HG03575 (cell line): ENCODE measurements around the gene KCNQ5.

Experiments used
- ATAC-seq: cut with Tn5 transposase; IDR thresholded peaks from one replicate; pipeline ENCODE4 v1.9.1; 2021; ENCODE audit not compliant: unreplicated experiment, insufficient number of reproducible peaks, low FRiP score; ENCODE audit errors: extremely low read depth

KCNQ5 gene

DNA sequence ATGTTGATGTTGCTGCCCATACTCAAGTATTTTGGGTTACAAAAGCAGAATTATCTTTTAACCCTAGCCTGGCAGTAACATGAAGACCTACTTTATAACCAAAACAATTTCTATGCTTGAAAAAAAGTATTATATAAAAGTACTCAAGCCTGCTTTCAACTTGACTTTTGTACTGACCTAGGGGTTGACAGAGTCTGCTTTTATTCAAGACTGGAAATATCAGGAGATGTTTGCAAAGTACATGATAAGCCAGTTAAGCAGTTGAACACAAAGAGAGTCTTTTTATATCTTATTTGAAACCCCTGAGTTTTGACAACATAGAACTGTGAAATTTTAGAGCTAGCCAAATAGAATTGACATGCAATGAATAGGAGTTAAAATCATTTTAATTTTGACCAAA, 159.8 kb downstream of the KCNQ5 start:
- no peak for ATAC-seq

GRCh38 chr6:72783035-72783434, 161.2 kb downstream of the KCNQ5 start:
- ATAC-seq = no peak

DNA sequence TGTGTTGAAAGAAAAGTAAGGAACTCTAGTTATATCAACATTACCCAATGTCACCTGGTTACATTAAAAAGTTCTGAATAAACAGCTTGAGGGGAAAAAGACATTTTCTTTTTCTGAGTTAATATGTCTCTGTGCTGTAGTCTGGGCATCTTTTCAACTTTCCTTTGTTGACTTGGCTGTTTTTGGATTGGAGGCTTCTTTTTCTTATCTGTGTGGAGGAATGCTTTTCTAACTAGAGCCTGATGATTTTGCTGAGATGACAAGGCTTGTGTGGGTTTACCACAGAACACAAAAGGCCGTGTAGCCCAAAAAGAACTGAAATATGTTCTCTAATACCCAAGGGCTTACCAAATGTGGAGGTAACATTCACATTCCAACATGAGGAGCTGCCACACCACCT, 161.8 kb downstream of the KCNQ5 start:
- ATAC-seq = no peak

DNA sequence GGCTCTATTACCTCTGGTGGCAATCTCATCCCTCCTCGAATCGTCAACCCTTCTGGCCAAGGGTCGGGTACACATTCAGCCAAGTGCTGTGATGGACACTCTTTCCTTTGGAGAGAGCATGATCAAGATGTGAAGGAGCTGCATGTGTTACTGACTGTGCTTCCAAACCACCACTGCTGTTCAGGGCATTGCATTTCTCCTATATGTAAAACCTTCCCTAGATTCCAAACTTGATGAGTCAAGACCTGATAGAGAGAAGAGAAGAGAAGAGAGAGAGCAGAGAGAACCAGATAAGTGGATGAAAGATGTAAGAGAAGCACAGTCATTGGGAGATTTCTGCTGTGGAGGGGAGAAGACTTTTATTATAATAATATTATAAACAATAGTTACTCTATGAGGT, 162.2 kb downstream of the KCNQ5 start:
- no peak for ATAC-seq

GRCh38 chr6:72784581-72784980, 162.7 kb downstream of the KCNQ5 start:
- no peak for ATAC-seq

- no peak for ATAC-seq
These were observed 165.6 kb downstream of the KCNQ5 start for GRCh38 chr6:72787391-72788031.

DNA sequence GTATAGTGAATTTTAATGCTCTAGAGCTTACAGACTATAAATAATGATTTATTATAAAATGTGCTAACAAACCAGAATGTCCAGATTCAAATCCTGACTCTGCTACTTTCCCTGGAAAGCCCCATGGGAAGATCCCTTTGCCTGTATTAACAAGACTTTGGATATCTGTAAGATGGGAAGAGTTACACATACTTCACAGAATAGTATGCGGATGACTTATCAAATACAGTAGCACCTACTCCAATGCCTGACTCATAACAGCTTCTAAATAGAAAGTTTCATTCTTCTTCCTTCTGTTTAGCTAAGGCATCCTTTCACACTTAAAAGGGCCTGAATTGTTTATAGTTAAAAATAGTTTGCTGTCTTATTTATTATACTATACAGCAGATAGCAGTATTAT, 166.3 kb downstream of the KCNQ5 start:
- ATAC-seq = no peak

- ATAC-seq = no peak
These were observed 167.3 kb downstream of the KCNQ5 start for GRCh38 chr6:72789145-72789544.

- ATAC-seq = no peak
These were observed 170.8 kb downstream of the KCNQ5 start for GRCh38 chr6:72792692-72793091.

DNA sequence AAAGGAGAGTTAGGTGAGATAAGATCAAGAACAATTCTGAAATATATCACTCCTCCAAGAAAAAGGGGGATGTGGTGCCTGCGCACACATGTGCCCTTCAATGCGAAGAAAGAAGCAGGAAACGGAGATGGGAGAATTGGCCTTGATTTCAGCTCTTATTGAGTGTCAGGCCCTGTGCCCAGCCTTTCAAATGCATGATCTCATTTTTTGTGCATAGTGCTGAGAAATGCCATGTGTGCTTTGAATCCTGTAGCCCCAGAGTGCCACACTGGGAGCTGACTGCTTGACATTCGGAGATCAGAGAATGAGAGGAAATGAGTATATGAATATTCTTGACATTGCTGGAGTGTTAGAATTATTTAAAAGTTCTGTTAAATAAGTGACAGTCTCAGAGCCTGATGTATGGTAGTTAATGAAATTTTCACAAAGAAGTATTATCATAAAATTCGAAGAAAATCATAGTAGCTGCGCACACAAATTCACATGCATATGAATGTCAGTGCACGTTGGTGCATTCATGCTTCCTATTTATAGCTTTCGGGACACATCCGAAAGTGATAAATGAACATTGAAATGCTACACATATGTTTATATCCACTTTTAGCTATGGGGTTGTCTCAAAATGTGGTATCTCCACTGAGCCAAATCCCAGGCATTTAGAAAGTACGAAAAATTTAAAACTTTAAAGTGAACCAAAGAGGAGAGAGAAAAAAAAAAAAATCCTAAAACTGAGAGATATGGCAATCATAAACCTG, 172.0 kb downstream of the KCNQ5 start:
- no peak for ATAC-seq

GRCh38 chr6:72798196-72798595, 176.3 kb downstream of the KCNQ5 start:
- no peak for ATAC-seq

DNA sequence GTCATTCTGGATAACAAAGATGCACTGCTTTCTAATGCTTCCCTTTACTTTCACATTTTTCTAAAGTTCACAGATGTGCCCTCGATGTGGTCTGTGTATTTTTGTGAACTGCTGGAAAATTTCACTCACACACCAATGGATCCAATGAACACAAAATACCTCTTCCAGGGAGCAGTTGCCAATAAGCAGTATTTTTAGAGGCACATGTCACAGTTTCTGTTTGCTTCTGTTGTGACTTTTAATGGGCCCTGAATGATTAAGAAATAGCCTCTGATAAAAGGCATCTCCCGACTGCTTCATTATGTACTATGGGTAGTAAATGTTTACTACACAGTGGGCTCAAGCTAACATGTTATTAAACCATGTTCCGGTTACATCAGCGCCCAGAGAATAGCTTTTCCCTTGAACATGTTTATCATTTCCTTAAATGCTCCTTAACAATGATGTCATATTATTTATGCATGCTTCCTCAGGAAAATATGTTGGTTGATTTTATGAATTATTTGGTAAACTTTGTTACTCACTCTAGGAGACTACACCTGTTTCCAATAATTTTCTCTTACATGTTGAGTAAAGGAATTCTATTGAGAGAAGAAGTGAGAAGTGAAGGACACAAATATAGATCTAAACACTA, 188.0 kb downstream of the KCNQ5 start:
- ATAC-seq = no peak

GRCh38 chr6:72810571-72811280, 188.9 kb downstream of the KCNQ5 start:
- no peak for ATAC-seq

DNA sequence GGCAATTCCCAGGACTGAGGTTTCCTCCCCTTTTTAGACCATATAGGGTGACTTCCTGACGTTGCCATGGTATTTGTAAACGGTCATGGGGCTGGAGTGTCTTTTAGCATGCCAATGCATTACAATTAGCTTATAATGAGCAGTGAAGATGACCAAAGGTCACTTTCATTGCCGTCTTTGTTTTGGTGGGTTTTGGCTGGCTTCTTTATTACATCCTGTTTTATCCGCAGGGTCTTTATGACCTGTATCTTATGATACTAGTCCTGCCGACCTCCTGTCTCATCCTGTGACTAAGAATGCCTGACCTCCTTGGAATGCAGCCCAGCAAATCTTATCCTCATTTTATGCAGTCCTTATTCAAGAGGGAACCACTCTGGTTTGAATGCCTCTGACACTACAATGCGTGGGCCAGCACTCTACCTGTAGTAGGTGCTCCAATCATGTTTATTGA, 190.1 kb downstream of the KCNQ5 start:
- ATAC-seq = no peak

- ATAC-seq = no peak
These were observed 192.1 kb downstream of the KCNQ5 start for GRCh38 chr6:72813807-72814596.

GRCh38 chr6:72816022-72816421, 194.2 kb downstream of the KCNQ5 start:
- no peak for ATAC-seq

DNA sequence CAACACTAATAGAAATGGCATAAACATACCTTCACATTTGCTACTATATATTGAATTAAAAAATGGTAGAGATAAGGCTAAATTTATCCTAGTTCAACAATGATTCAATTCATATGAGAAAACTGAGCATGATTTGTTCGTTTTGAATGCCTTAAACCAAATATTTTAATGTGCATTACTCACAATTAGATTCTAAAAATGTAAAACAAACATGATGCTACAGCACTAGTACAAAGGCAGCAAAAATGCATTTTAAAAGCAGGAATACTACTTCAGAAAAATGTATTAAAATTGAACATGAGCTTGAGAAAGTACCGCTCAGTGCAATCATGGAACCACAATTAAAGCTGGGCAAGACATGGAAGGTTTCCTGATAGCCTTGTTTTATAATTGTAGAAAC, 195.3 kb downstream of the KCNQ5 start:
- ATAC-seq = no peak

DNA sequence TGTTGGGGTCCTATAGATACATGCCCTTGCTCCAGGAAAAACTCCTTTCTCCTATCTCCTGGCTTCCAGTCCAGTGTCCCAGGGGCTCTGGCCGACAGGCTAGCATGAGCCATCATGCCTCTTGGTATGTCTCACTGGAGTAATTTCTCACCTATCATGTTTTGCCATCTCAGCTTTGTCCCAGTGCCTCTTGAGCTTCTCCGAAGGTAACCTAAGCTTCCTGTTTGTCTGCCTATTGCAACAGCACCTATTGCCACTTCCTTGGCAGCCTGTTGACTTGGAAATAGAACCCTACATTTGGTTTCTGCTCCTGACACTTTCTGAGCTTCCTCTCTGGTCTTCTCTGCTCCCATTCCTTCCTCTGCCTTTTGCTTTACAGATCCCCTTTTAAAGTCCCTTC, 197.7 kb downstream of the KCNQ5 start:
- ATAC-seq = no peak

DNA sequence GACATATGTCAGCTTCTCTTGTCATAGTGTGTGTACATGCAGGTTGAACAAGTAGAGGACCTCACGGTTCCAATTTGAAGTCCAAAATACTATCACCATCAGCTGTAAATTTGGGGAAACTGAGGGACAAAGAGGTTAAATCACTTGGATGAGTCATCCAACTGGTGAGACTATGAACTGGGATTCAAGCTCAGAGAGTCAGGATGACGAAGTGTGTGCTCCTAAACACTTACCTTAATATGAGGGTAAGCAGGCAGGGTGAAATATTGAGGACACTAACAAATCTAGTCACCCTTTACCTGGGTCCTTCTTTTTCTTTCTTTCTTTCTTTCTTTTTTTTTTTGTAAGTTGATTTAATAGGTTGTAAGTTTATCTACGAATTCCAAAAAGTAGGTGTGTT, 198.3 kb downstream of the KCNQ5 start:
- no peak for ATAC-seq
